SK-N-SH treated with all-trans-retinoic acid at 6 μM for 48 hours (cell line): ENCODE measurements around the gene ZEB1.

ENCODE experiments used
- ARNTL ChIP-seq: fragments of 450-650 bp; formaldehyde crosslinking; IDR thresholded peaks from 2 replicates; pipeline ENCODE4 v1.5.0; 2020; ENCODE audit warnings: low read depth, mild to moderate bottlenecking, moderate library complexity, borderline replicate concordance
- CREB5 ChIP-seq: fragments of 250-450 bp; sonication (Bioruptor Pico); IDR thresholded peaks from 2 replicates; pipeline ENCODE4 v1.5.1; 2020; ENCODE audit warnings: low read depth, mild to moderate bottlenecking, moderate library complexity
- ESRRG ChIP-seq: fragments of 250-450 bp; sonication (Bioruptor Pico); IDR thresholded peaks from 2 replicates; pipeline ENCODE4 v1.6.1; 2021; ENCODE audit warnings: mild to moderate bottlenecking
- OSR1 ChIP-seq: fragments of 250-450 bp; sonication (Bioruptor Pico); IDR thresholded peaks from 2 replicates; pipeline ENCODE4 v1.8.0; 2022; ENCODE audit warnings: moderate library complexity, mild to moderate bottlenecking, inconsistent platforms
- ZC3H10 ChIP-seq: fragments of 250-450 bp; sonication (Bioruptor Pico); IDR thresholded peaks from 2 replicates; pipeline ENCODE4 v1.5.1; 2021; ENCODE audit warnings: mild to moderate bottlenecking, moderate library complexity
- ZNF70 ChIP-seq: fragments of 450-650 bp; formaldehyde crosslinking; IDR thresholded peaks from 2 replicates; pipeline ENCODE4 v1.5.0; 2020; ENCODE audit warnings: mild to moderate bottlenecking, moderate library complexity

- no peak for TF ChIP-seq ZC3H10 (CRISPR knock-in tag)
- no peak for TF ChIP-seq OSR1 (CRISPR knock-in tag)
- TF ChIP-seq ARNTL = no peak
- no peak for TF ChIP-seq ESRRG (CRISPR knock-in tag)
- TF ChIP-seq CREB5 (CRISPR knock-in tag) = no peak
- TF ChIP-seq ZNF70 (CRISPR knock-in tag) = no peak
These were observed 3.6 kb upstream of the ZEB1 start for GRCh38 chr10:31315453-31315852.
